H9 (cell line): ENCODE measurements around the gene POLR2J. TPM values are rescaled to one million over a fixed set of nuclear protein-coding genes. Genes with fewer than 3 reads are reported as not detected.

ENCODE experiments used
- DNase-seq: peaks from one replicate; pipeline ENCODE4 v3.0.0-alpha.2; 2017
- H2AFZ ChIP-seq: one replicate; pipeline ENCODE4 v1.6.1; 2013; ENCODE audit warnings: mild to moderate bottlenecking, low read length, control low read depth, moderate library complexity
- H2AK5ac ChIP-seq: 2 replicates; pipeline ENCODE4 v1.6.1; 2013; ENCODE audit warnings: low read length, control low read depth, mixed read lengths; ENCODE audit not compliant: insufficient read length
- H2BK120ac ChIP-seq: one replicate; pipeline ENCODE4 v1.6.1; 2013; ENCODE audit warnings: low read depth, mild to moderate bottlenecking, low read length, control low read depth, inconsistent platforms; ENCODE audit not compliant: poor library complexity, severe bottlenecking
- H2BK12ac ChIP-seq: 2 replicates; pipeline ENCODE4 v1.6.1; 2013; ENCODE audit warnings: low read length, control low read depth, mixed read lengths, low read depth; ENCODE audit not compliant: insufficient read length
- H2BK15ac ChIP-seq: 2 replicates; pipeline ENCODE4 v1.6.1; 2013; ENCODE audit warnings: low read depth, low read length, control low read depth
- H2BK20ac ChIP-seq: one replicate; pipeline ENCODE4 v1.6.1; 2013; ENCODE audit warnings: low read depth, mild to moderate bottlenecking, low read length, control low read depth, inconsistent platforms; ENCODE audit not compliant: poor library complexity, severe bottlenecking
- H2BK5ac ChIP-seq: 2 replicates; pipeline ENCODE4 v1.6.1; 2013; ENCODE audit warnings: low read length, control low read depth, mixed read lengths; ENCODE audit not compliant: insufficient read length
- H3K14ac ChIP-seq: 2 replicates; pipeline ENCODE4 v1.6.1; 2013; ENCODE audit warnings: low read length, control low read depth; ENCODE audit not compliant: insufficient read depth
- H3K18ac ChIP-seq: 2 replicates; pipeline ENCODE4 v1.6.1; 2013; ENCODE audit warnings: low read depth, mild to moderate bottlenecking, mixed read lengths, low read length, control low read depth; ENCODE audit not compliant: insufficient read length
- H3K23ac ChIP-seq: 2 replicates; pipeline ENCODE4 v1.6.1; 2013; ENCODE audit warnings: low read length, control low read depth, mixed read lengths, low read depth; ENCODE audit not compliant: insufficient read length
- H3K23me2 ChIP-seq: 2 replicates; pipeline ENCODE4 v1.6.1; 2013; ENCODE audit warnings: low read depth, mild to moderate bottlenecking, mixed read lengths, low read length, control low read depth; ENCODE audit not compliant: insufficient read length, poor library complexity, severe bottlenecking
- H3K27ac ChIP-seq: 2 replicates; pipeline ENCODE4 v1.5.1; 2013; ENCODE audit warnings: low read length, control low read depth, mixed read lengths, low read depth; ENCODE audit not compliant: insufficient read length
- H3K27me3 ChIP-seq: 2 replicates; pipeline ENCODE4 v1.6.1; 2013; ENCODE audit warnings: low read length, control low read depth, inconsistent platforms; ENCODE audit not compliant: insufficient read depth
- H3K4ac ChIP-seq: 2 replicates; pipeline ENCODE4 v1.6.1; 2013; ENCODE audit warnings: low read depth, mild to moderate bottlenecking, control low read depth, inconsistent platforms, low read length, moderate library complexity
- H3K4me1 ChIP-seq: 2 replicates; pipeline ENCODE4 v1.6.1; 2013; ENCODE audit warnings: low read length, control low read depth, inconsistent platforms; ENCODE audit not compliant: insufficient read depth
- H3K4me2 ChIP-seq: 2 replicates; pipeline ENCODE4 v1.6.1; 2013; ENCODE audit warnings: low read length, control low read depth, mixed read lengths; ENCODE audit not compliant: insufficient read length, insufficient read depth
- H3K56ac ChIP-seq: 2 replicates; pipeline ENCODE4 v1.6.1; 2013; ENCODE audit warnings: low read depth, mild to moderate bottlenecking, mixed read lengths, low read length, control low read depth; ENCODE audit not compliant: insufficient read length
- H3K79me1 ChIP-seq: 2 replicates; pipeline ENCODE4 v1.6.1; 2013; ENCODE audit warnings: low read depth, mild to moderate bottlenecking, moderate library complexity, low read length, control low read depth, inconsistent platforms; ENCODE audit not compliant: insufficient read depth, poor library complexity, severe bottlenecking
- H3K79me2 ChIP-seq: 2 replicates; pipeline ENCODE4 v1.6.1; 2013; ENCODE audit warnings: low read length, control low read depth, inconsistent platforms; ENCODE audit not compliant: insufficient read depth
- H3K9ac ChIP-seq: 2 replicates; pipeline ENCODE4 v1.6.1; 2013; ENCODE audit warnings: low read length, control low read depth, mixed read lengths; ENCODE audit not compliant: insufficient read length; ENCODE audit errors: extremely low read depth
- H3K9me3 ChIP-seq: one replicate; pipeline ENCODE4 v1.6.1; 2013; ENCODE audit warnings: low read depth, low read length, inconsistent platforms; ENCODE audit not compliant: control insufficient read depth
- H3T11ph ChIP-seq: one replicate; pipeline ENCODE4 v1.6.1; 2013; ENCODE audit warnings: mild to moderate bottlenecking, low read length, control low read depth, inconsistent platforms
- H4K20me1 ChIP-seq: one replicate; pipeline ENCODE4 v1.6.1; 2013; ENCODE audit not compliant: control insufficient read depth, insufficient read length, insufficient read depth
- H4K5ac ChIP-seq: 2 replicates; pipeline ENCODE4 v1.6.1; 2013; ENCODE audit warnings: low read depth, mild to moderate bottlenecking, mixed read lengths, low read length, control low read depth; ENCODE audit not compliant: insufficient read length
- H4K8ac ChIP-seq: replicated peaks from 2 replicates; pipeline ENCODE4 v1.6.1; 2013; ENCODE audit warnings: low read length, control low read depth, mixed read lengths, low read depth; ENCODE audit not compliant: insufficient read length
- H4K91ac ChIP-seq: 2 replicates; pipeline ENCODE4 v1.6.1; 2013; ENCODE audit warnings: low read depth, mild to moderate bottlenecking, moderate library complexity, mixed read lengths, low read length, control low read depth; ENCODE audit not compliant: insufficient read length
- H3K27ac Mint-ChIP-seq, 3 experiments: 2 replicates in 2 of 3; 3 replicates in 1 of 3; pipeline ENCODE4 v1.8.0; 2020 to 2021; ENCODE audit warnings: mixed read lengths in 3 of 3, mild to moderate bottlenecking in 1 of 3, moderate library complexity in 1 of 3
- H3K27me3 Mint-ChIP-seq: 2 replicates; pipeline ENCODE4 v1.8.0; 2021; ENCODE audit warnings: low read depth, mild to moderate bottlenecking, moderate library complexity, mixed read lengths
- H3K36me3 Mint-ChIP-seq, 3 experiments: 2 replicates in 2 of 3; 3 replicates in 1 of 3; pipeline ENCODE4 v1.8.0; 2020 to 2021; ENCODE audit warnings: low read depth in 3 of 3, mixed read lengths in 3 of 3; ENCODE audit not compliant: insufficient read depth in 1 of 3
- H3K4me1 Mint-ChIP-seq, 2 experiments: 2 replicates each; pipeline ENCODE4 v1.8.0; 2020; ENCODE audit warnings: mixed read lengths in 2 of 2
- H3K4me3 Mint-ChIP-seq, 2 experiments: 2 replicates in 1 of 2; 3 replicates in 1 of 2; pipeline ENCODE4 v1.8.0; 2020 to 2021; ENCODE audit warnings: mild to moderate bottlenecking in 2 of 2, mixed read lengths in 2 of 2, moderate library complexity in 1 of 2
- H3K9me3 Mint-ChIP-seq, 2 experiments: 2 replicates in 1 of 2; 3 replicates in 1 of 2; pipeline ENCODE4 v1.8.0; 2020; ENCODE audit warnings: mild to moderate bottlenecking in 2 of 2, mixed read lengths in 2 of 2, moderate library complexity in 1 of 2
- WGBS: extraction: QIAGEN DNeasy Blood & Tissue Kit; methylation state at CpG from one replicate; pipeline ENCODE4 v1.1.7; 2013; ENCODE audit warnings: missing lambda C conversion rate, low lambda C conversion rate, mixed read lengths; ENCODE audit not compliant: insufficient read length; ENCODE audit errors: extremely low coverage; 5-methylcytosine and 5-hydroxymethylcytosine counted together
- total RNA-seq: library from RNA; stranded (reverse); gene quantifications from 2 replicates; pipeline ENCODE4 v1.2.1, GENCODE V29; 2021
- TF ChIP-seq, protein P1 (sequence below): fragments of 200-600 bp; sonication (generic); conservative IDR thresholded peaks from 3 replicates; pipeline ENCODE4 v1.8.0; 2021; ENCODE audit warnings: antibody characterized with exemption, mild to moderate bottlenecking

POLR2J gene
- total RNA-seq, 1 experiment from 2014 or later = 58.5 TPM

GRCh38 chr7:102451371-102452054 is 27.2 kb downstream of the POLR2J start:
- Mint-ChIP-seq H3K27ac (no peak overlapping the region; a peak in 1 of 7 replicates), H3K36me3 (peaks cover 2 to 13% (median 12%) of the 10 kb centered on the region in 3 experiments; a peak in 6 of 7 replicates), H3K9me3 (no peaks in the 10 kb centered on the region), H3K27me3 (no peaks in the 10 kb centered on the region; the same call in 1 of the 2 replicates), H3K4me1 (peaks cover 6 to 9% of the 10 kb centered on the region in 2 experiments), H3K4me3 (no peak overlapping the region; a peak in 1 of 5 replicates)
- WGBS = no CpG with 5 or more reads among the region's 23 CpGs
- peak; percentile 78 for DNase-seq
- no peak overlapping the region for H4K91ac ChIP-seq
- H3K14ac ChIP-seq = no peak overlapping the region
- H3T11ph ChIP-seq = no peak overlapping the region
- no peak overlapping the region for H2BK5ac ChIP-seq
- H3K9ac ChIP-seq = no peak overlapping the region
- no peaks in the 10 kb centered on the region for H3K9me3 ChIP-seq
- no peaks in the 10 kb centered on the region for H3K27me3 ChIP-seq
- no peak overlapping the region for H3K18ac ChIP-seq
- no peaks in the 10 kb centered on the region for H3K23me2 ChIP-seq
- no peaks in the 10 kb centered on the region for H3K4me1 ChIP-seq
- H4K8ac ChIP-seq = no peak overlapping the region
- H2BK12ac ChIP-seq = no peak overlapping the region
- H2BK20ac ChIP-seq = no peak overlapping the region
- TF ChIP-seq, protein P1, sequence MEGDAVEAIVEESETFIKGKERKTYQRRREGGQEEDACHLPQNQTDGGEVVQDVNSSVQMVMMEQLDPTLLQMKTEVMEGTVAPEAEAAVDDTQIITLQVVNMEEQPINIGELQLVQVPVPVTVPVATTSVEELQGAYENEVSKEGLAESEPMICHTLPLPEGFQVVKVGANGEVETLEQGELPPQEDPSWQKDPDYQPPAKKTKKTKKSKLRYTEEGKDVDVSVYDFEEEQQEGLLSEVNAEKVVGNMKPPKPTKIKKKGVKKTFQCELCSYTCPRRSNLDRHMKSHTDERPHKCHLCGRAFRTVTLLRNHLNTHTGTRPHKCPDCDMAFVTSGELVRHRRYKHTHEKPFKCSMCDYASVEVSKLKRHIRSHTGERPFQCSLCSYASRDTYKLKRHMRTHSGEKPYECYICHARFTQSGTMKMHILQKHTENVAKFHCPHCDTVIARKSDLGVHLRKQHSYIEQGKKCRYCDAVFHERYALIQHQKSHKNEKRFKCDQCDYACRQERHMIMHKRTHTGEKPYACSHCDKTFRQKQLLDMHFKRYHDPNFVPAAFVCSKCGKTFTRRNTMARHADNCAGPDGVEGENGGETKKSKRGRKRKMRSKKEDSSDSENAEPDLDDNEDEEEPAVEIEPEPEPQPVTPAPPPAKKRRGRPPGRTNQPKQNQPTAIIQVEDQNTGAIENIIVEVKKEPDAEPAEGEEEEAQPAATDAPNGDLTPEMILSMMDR = peak; percentile 17; the same call in 1 of the 3 replicates
- H3K4ac ChIP-seq = no peak overlapping the region
- H3K23ac ChIP-seq = no peak overlapping the region
- H3K4me2 ChIP-seq = no peak overlapping the region
- H3K27ac ChIP-seq = no peak overlapping the region
- no peaks in the 10 kb centered on the region for H3K79me2 ChIP-seq
- H2BK120ac ChIP-seq = no peak overlapping the region
- H4K5ac ChIP-seq = no peak overlapping the region
- H3K79me1 ChIP-seq = no peaks in the 10 kb centered on the region
- H4K20me1 ChIP-seq = no peaks in the 10 kb centered on the region
- H2AK5ac ChIP-seq = no peak overlapping the region
- no peak overlapping the region for H3K56ac ChIP-seq
- H2BK15ac ChIP-seq = no peak overlapping the region
- no peak overlapping the region for H2AFZ ChIP-seq
